ENCODE measurements around the gene ATP8A2.

GRCh38 chr13:25732111-25732865, 360.5 kb downstream of the ATP8A2 start:
- no peak for TF ChIP-seq EP300 (IDR thresholded peaks at IDR 0.05)
- no peak for TF ChIP-seq CTCF (IDR thresholded peaks at IDR 0.05)
- no peak for TF ChIP-seq POLR2A (IDR thresholded peaks at IDR 0.05)
- TF ChIP-seq POLR2AphosphoS5 (IDR thresholded peaks at IDR 0.05): no peak
